Liver (tissue), 9 donors: ENCODE measurements around the gene SLC6A12. TPM values are rescaled to one million over a fixed set of nuclear protein-coding genes. Genes with fewer than 3 reads are reported as not detected.
A peak's percentile ranks its signal among the peaks of the same experiment; 100 is the strongest.

Source experiments
- DNase-seq: peaks from one replicate; pipeline ENCODE4 v3.0.0-alpha.2; 2017; ENCODE audit warnings: low spot score
- H3K27ac ChIP-seq, 2 donors: one replicate each; pipeline ENCODE4 v1.7.0; 2013; ENCODE audit warnings: inconsistent platforms in 2 of 2, low read length in 2 of 2, control low read depth in 1 of 2, low read depth in 1 of 2, mild to moderate bottlenecking in 1 of 2
- H3K27me3 ChIP-seq, 4 donors: one replicate each; pipeline versions ENCODE4 v1.6.1 to v1.7.0; 2013; ENCODE audit warnings: low read length in 3 of 4, inconsistent platforms in 1 of 4, mild to moderate bottlenecking in 1 of 4, moderate library complexity in 1 of 4; ENCODE audit not compliant: control insufficient read depth in 4 of 4, insufficient read depth in 4 of 4
- H3K36me3 ChIP-seq, 4 donors: one replicate each; pipeline versions ENCODE4 v1.6.1 to v1.7.0; 2013; ENCODE audit warnings: low read length in 3 of 4, mild to moderate bottlenecking in 3 of 4, low read depth in 1 of 4, moderate library complexity in 1 of 4; ENCODE audit not compliant: control insufficient read depth in 4 of 4, insufficient read depth in 3 of 4
- H3K4me1 ChIP-seq, 4 donors: one replicate each; pipeline versions ENCODE4 v1.6.1 to v1.7.0; 2013; ENCODE audit warnings: low read length in 3 of 4, mild to moderate bottlenecking in 3 of 4, moderate library complexity in 1 of 4; ENCODE audit not compliant: control insufficient read depth in 4 of 4, insufficient read depth in 4 of 4
- H3K4me3 ChIP-seq, 3 donors: one replicate each; pipeline versions ENCODE4 v1.6.1 to v1.7.0; 2013; ENCODE audit warnings: low read length in 3 of 3, control low read depth in 1 of 3, low read depth in 1 of 3, mild to moderate bottlenecking in 1 of 3
- H3K9ac ChIP-seq, 2 donors: one replicate each; pipeline ENCODE4 v1.7.0; 2013; ENCODE audit warnings: low read length in 2 of 2, mild to moderate bottlenecking in 2 of 2, moderate library complexity in 2 of 2, control low read depth in 1 of 2, low read depth in 1 of 2
- H3K9me3 ChIP-seq, 4 donors: one replicate each; pipeline versions ENCODE4 v1.6.1 to v1.7.0; 2013; ENCODE audit warnings: low read length in 3 of 4; ENCODE audit not compliant: control insufficient read depth in 4 of 4
- EGR1 ChIP-seq, 2 donors: IDR thresholded peaks; 2 replicates each; pipeline ENCODE4 v1.6.1; 2016 to 2018; ENCODE audit warnings: antibody characterized with exemption in 2 of 2, low read depth in 2 of 2
- FOXA1 ChIP-seq: IDR thresholded peaks from 2 replicates; pipeline ENCODE4 v1.6.1; 2016; ENCODE audit warnings: antibody characterized with exemption
- FOXA2 ChIP-seq: IDR thresholded peaks from 2 replicates; pipeline ENCODE4 v1.6.1; 2016; ENCODE audit warnings: antibody characterized with exemption
- GABPA ChIP-seq, 2 donors: IDR thresholded peaks in 1 of 2; conservative IDR thresholded peaks in 1 of 2; 2 replicates each; pipeline ENCODE4 v1.6.1; 2016; ENCODE audit warnings: antibody characterized with exemption in 2 of 2, mild to moderate bottlenecking in 1 of 2, moderate library complexity in 1 of 2
- HNF4A ChIP-seq, 2 donors: conservative IDR thresholded peaks; 2 replicates each; pipeline ENCODE4 v1.6.1; 2016; ENCODE audit warnings: antibody characterized with exemption in 2 of 2, mild to moderate bottlenecking in 2 of 2
- HNF4G ChIP-seq: IDR thresholded peaks from 2 replicates; pipeline ENCODE4 v1.6.1; 2016; ENCODE audit warnings: antibody characterized with exemption
- JUND ChIP-seq, 2 donors: IDR thresholded peaks; 2 replicates each; pipeline ENCODE4 v1.6.1; 2016; ENCODE audit warnings: antibody characterized with exemption in 2 of 2
- MAX ChIP-seq: IDR thresholded peaks from 2 replicates; pipeline ENCODE4 v1.6.1; 2016; ENCODE audit warnings: antibody characterized with exemption
- NR2F2 ChIP-seq: IDR thresholded peaks from 2 replicates; pipeline ENCODE4 v1.6.1; 2016; ENCODE audit warnings: antibody characterized with exemption
- RAD21 ChIP-seq, 2 donors: IDR thresholded peaks; 2 replicates each; pipeline ENCODE4 v1.6.1; 2016; ENCODE audit warnings: antibody characterized with exemption in 2 of 2, mild to moderate bottlenecking in 2 of 2
- RXRA ChIP-seq, 2 donors: IDR thresholded peaks; 2 replicates each; pipeline ENCODE4 v1.6.1; 2017 to 2018; ENCODE audit warnings: antibody characterized with exemption in 2 of 2, mild to moderate bottlenecking in 1 of 2
- SP1 ChIP-seq: IDR thresholded peaks from 2 replicates; pipeline ENCODE4 v1.6.1; 2018; ENCODE audit warnings: antibody characterized with exemption, mild to moderate bottlenecking
- TAF1 ChIP-seq: conservative IDR thresholded peaks from 2 replicates; pipeline ENCODE4 v1.6.1; 2016; ENCODE audit warnings: antibody characterized with exemption, mild to moderate bottlenecking
- YY1 ChIP-seq: IDR thresholded peaks from 2 replicates; pipeline ENCODE4 v1.6.1; 2016; ENCODE audit warnings: antibody characterized with exemption, mild to moderate bottlenecking
- WGBS: extraction: QIAGEN DNeasy Blood & Tissue Kit; methylation state at CpG from one replicate; pipeline ENCODE4 v1.1.7; 2013; 5-methylcytosine and 5-hydroxymethylcytosine counted together
- polyA plus RNA-seq, 2 donors: library from polyadenylated mRNA; stranded (reverse) in 1 of 2; unstranded in 1 of 2; fragments of 200-250 nt in 1 of 2; fragments of >200 nt in 1 of 2; fragmentation: Nextera tagmentation in 1 of 2; extraction: Ambion mirVana in 1 of 2; gene quantifications; one replicate each; pipeline versions ENCODE4 v1.2.1 to v1.2.3, GENCODE V29; 2013 to 2015
- total RNA-seq, 2 donors: library from RNA; depleted of rRNA; stranded (reverse); fragments of >200 nt; gene quantifications; one replicate each; pipeline ENCODE4 v1.2.3, GENCODE V29; 2014
- TF ChIP-seq, protein P1 (sequence below): IDR thresholded peaks from 2 replicates; pipeline ENCODE4 v1.6.1; 2016; ENCODE audit warnings: antibody characterized with exemption
- TF ChIP-seq, protein P2 (sequence below): IDR thresholded peaks from 2 replicates; pipeline ENCODE4 v1.6.1; 2016; ENCODE audit warnings: antibody characterized with exemption
- TF ChIP-seq, protein P3 (sequence below): IDR thresholded peaks from 2 replicates; pipeline ENCODE4 v1.6.1; 2016; ENCODE audit warnings: antibody characterized with exemption, mild to moderate bottlenecking
- TF ChIP-seq, protein P4 (sequence below): fragments of 150-350 bp; IDR thresholded peaks from 2 replicates; pipeline ENCODE4 v1.5.1; 2017; ENCODE audit warnings: improper control_type of control experiment, low read depth, low read length; ENCODE audit not compliant: missing input control
- donor health status: healthy.
- donor health status: healthy.
- donor health status: healthy.
- donor health status: healthy.
- donor health status: healthy.

SLC6A12 gene
- total and polyA plus RNA-seq, 4 donors = 18.2 to 30.3 (median 23.2) TPM

GRCh38 chr12:210277-211141 lies 3.4 kb downstream of the SLC6A12 start:
- peak; percentile 76 for DNase-seq
- TF ChIP-seq EGR1 (IDR thresholded peaks at IDR 0.05; ENCODE audit: low read depth in 2 of 2) = peak in 1 of 2 donors; percentile 51
- TF ChIP-seq HNF4G = peak; percentile 92
- TF ChIP-seq MAX = peak; percentile 83
- no peak for TF ChIP-seq TAF1
- peak; percentile 100 for TF ChIP-seq NR2F2
- TF ChIP-seq RAD21 (IDR thresholded peaks at IDR 0.05) = peak; percentile 45 to 63
- TF ChIP-seq HNF4A (conservative IDR thresholded peaks at IDR 0.05) = peak; percentile 97 to 98
- TF ChIP-seq, protein P1, sequence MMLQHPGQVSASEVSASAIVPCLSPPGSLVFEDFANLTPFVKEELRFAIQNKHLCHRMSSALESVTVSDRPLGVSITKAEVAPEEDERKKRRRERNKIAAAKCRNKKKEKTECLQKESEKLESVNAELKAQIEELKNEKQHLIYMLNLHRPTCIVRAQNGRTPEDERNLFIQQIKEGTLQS = peak; percentile 83
- TF ChIP-seq, protein P2, sequence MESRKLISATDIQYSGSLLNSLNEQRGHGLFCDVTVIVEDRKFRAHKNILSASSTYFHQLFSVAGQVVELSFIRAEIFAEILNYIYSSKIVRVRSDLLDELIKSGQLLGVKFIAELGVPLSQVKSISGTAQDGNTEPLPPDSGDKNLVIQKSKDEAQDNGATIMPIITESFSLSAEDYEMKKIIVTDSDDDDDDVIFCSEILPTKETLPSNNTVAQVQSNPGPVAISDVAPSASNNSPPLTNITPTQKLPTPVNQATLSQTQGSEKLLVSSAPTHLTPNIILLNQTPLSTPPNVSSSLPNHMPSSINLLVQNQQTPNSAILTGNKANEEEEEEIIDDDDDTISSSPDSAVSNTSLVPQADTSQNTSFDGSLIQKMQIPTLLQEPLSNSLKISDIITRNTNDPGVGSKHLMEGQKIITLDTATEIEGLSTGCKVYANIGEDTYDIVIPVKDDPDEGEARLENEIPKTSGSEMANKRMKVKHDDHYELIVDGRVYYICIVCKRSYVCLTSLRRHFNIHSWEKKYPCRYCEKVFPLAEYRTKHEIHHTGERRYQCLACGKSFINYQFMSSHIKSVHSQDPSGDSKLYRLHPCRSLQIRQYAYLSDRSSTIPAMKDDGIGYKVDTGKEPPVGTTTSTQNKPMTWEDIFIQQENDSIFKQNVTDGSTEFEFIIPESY = peak; percentile 92
- TF ChIP-seq JUND (IDR thresholded peaks at IDR 0.05) = peak; percentile 86 to 94
- peak; percentile 95 for TF ChIP-seq SP1
- peak; percentile 100 for TF ChIP-seq RXRA (IDR thresholded peaks at IDR 0.05)
- TF ChIP-seq, protein P3, sequence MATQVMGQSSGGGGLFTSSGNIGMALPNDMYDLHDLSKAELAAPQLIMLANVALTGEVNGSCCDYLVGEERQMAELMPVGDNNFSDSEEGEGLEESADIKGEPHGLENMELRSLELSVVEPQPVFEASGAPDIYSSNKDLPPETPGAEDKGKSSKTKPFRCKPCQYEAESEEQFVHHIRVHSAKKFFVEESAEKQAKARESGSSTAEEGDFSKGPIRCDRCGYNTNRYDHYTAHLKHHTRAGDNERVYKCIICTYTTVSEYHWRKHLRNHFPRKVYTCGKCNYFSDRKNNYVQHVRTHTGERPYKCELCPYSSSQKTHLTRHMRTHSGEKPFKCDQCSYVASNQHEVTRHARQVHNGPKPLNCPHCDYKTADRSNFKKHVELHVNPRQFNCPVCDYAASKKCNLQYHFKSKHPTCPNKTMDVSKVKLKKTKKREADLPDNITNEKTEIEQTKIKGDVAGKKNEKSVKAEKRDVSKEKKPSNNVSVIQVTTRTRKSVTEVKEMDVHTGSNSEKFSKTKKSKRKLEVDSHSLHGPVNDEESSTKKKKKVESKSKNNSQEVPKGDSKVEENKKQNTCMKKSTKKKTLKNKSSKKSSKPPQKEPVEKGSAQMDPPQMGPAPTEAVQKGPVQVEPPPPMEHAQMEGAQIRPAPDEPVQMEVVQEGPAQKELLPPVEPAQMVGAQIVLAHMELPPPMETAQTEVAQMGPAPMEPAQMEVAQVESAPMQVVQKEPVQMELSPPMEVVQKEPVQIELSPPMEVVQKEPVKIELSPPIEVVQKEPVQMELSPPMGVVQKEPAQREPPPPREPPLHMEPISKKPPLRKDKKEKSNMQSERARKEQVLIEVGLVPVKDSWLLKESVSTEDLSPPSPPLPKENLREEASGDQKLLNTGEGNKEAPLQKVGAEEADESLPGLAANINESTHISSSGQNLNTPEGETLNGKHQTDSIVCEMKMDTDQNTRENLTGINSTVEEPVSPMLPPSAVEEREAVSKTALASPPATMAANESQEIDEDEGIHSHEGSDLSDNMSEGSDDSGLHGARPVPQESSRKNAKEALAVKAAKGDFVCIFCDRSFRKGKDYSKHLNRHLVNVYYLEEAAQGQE = peak; percentile 65
- peak; percentile 76 for TF ChIP-seq YY1
- TF ChIP-seq FOXA1 = peak; percentile 96
- TF ChIP-seq, protein P4, sequence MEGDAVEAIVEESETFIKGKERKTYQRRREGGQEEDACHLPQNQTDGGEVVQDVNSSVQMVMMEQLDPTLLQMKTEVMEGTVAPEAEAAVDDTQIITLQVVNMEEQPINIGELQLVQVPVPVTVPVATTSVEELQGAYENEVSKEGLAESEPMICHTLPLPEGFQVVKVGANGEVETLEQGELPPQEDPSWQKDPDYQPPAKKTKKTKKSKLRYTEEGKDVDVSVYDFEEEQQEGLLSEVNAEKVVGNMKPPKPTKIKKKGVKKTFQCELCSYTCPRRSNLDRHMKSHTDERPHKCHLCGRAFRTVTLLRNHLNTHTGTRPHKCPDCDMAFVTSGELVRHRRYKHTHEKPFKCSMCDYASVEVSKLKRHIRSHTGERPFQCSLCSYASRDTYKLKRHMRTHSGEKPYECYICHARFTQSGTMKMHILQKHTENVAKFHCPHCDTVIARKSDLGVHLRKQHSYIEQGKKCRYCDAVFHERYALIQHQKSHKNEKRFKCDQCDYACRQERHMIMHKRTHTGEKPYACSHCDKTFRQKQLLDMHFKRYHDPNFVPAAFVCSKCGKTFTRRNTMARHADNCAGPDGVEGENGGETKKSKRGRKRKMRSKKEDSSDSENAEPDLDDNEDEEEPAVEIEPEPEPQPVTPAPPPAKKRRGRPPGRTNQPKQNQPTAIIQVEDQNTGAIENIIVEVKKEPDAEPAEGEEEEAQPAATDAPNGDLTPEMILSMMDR = no peak
- TF ChIP-seq GABPA (IDR thresholded peaks at IDR 0.05 in 1 of 2, conservative IDR thresholded peaks at IDR 0.05 in 1 of 2) = peak in 1 of 2 donors; percentile 64
- TF ChIP-seq FOXA2 = peak; percentile 98
- Histone ChIP-seq H3K27me3 (no peaks in the 10 kb centered on the region), H3K27ac (peak overlapping the region; percentile 85 to 87), H3K9me3 (no peaks in the 10 kb centered on the region), H3K4me3 (peak overlapping the region in 1 of 3 donors; percentile 4), H3K4me1 (peaks cover 14 to 70% (median 55%) of the 10 kb centered on the region in 4 donors), H3K9ac (peak overlapping the region in 1 of 2 donors; percentile 56), H3K36me3 (peaks cover 0 to 10% (median 8%) of the 10 kb centered on the region in 4 donors)
- WGBS = 27% methylated on average over 16 of the region's 16 CpGs
